ENCODE measurements around the gene COL23A1. TPM values are rescaled to one million over a fixed set of nuclear protein-coding genes. Genes with fewer than 3 reads are reported as not detected.

The COL23A1 gene
- polyA plus RNA-seq, 2 of the 4 experiments (the other 2 are of a cell fraction): not detected

GRCh38 chr5:178547753-178548415, 42.3 kb downstream of the COL23A1 start (continued):
- TF ChIP-seq MAFK (IDR thresholded peaks at IDR 0.05; ENCODE audit: partially characterized antibody): no peak

DNA sequence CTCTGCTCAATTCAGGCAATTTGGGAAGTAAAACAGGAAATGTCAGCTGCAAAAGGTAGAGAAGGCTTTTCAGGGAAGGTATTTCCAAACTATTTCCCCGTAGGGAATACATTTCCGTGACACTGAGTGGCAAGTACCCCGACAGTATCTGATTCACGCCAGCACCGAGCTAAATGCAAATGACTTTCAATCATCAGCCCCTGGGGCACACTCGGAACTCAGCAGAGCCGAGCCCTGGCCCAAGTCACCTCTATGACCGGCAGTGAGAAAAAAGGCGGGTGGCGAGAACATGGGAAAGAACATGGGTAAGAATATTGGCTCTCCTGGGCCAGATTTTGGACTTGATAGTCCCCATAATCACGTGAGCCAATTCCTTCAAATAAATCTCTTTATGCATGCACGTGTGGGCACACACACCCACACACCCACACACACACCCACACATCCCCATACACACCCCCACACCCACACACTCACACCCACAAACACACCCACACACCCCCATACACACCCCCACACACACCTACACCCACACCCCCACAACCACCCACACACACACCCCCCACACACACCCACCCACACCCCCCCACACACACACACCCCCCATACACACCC, 43.0 kb downstream of the COL23A1 start:
- Histone ChIP-seq H3K9me3 (peaks cover 7% of the 10 kb centered on the region; the same call in 2 of the 3 replicates), H3K4me2 (no peak overlapping the region), H3K27ac (no peak overlapping the region), H3K4me3 (no peak overlapping the region), H3K4me1 (no peaks in the 10 kb centered on the region)
- no peak for TF ChIP-seq BHLHE40 (IDR thresholded peaks at IDR 0.05; ENCODE audit: low read depth, low read length)
- TF ChIP-seq, protein P1, sequence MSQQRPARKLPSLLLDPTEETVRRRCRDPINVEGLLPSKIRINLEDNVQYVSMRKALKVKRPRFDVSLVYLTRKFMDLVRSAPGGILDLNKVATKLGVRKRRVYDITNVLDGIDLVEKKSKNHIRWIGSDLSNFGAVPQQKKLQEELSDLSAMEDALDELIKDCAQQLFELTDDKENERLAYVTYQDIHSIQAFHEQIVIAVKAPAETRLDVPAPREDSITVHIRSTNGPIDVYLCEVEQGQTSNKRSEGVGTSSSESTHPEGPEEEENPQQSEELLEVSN (IDR thresholded peaks at IDR 0.05; ENCODE audit: borderline replicate concordance, low read depth): no peak
- TF ChIP-seq RCOR1 (IDR thresholded peaks at IDR 0.05; ENCODE audit: low read depth, low read length): no peak
- no peak for TF ChIP-seq PBX3 (IDR thresholded peaks at IDR 0.05)
- no peak for TF ChIP-seq NPAS2 (CRISPR knock-in tag; IDR thresholded peaks at IDR 0.05; ENCODE audit: borderline replicate concordance)
- TF ChIP-seq KDM1A (IDR thresholded peaks at IDR 0.05; ENCODE audit: low read depth): no peak
- TF ChIP-seq ZNF302 (CRISPR knock-in tag; IDR thresholded peaks at IDR 0.05): no peak
- no peak for TF ChIP-seq MAFK (IDR thresholded peaks at IDR 0.05; ENCODE audit: partially characterized antibody)
- ATAC-seq (no peak), FAIRE-seq (no peak), DNase-seq (ENCODE audit: low read depth in 1 of 2, low spot score in 1 of 2) (no peak)
- 54% methylated on average over 12 of the region's 12 CpGs for WGBS (ENCODE audit: missing lambda C conversion rate)
- ChIA-PET CTCF (no interaction called here), POLR2A (no interaction called here)

GRCh38 chr5:178546675-178547033, 43.5 kb downstream of the COL23A1 start:
- peaks cover 7% of the 10 kb centered on the region; the same call in 2 of the 3 replicates for H3K9me3 ChIP-seq
- POLR2A ChIA-PET: no interaction called here
- CTCF ChIA-PET: no interaction called here
- no peak overlapping the region for H3K4me3 ChIP-seq
- no peak overlapping the region for H3K4me2 ChIP-seq
- DNase-seq (ENCODE audit: low read depth in 1 of 2, low spot score in 1 of 2): no peak
- 58% methylated on average over 7 of the region's 9 CpGs for WGBS (ENCODE audit: missing lambda C conversion rate)
- no peaks in the 10 kb centered on the region for H3K4me1 ChIP-seq
- H3K27ac ChIP-seq: no peak overlapping the region
- TF ChIP-seq CHD2 (IDR thresholded peaks at IDR 0.05; ENCODE audit: low read length, partially characterized antibody): no peak
- no peak for TF ChIP-seq ATOH8 (CRISPR knock-in tag; IDR thresholded peaks at IDR 0.05; ENCODE audit: low read depth)
- TF ChIP-seq POLR2AphosphoS2 (conservative IDR thresholded peaks at IDR 0.05; ENCODE audit: low read length): no peak
- no peak for TF ChIP-seq NR3C1 (IDR thresholded peaks at IDR 0.05)
- TF ChIP-seq HEYL (CRISPR knock-in tag; IDR thresholded peaks at IDR 0.05): no peak
- no peak for TF ChIP-seq RAD21 (conservative IDR thresholded peaks at IDR 0.05 in 1 of 2, IDR thresholded peaks at IDR 0.05 in 1 of 2)
- no peak for TF ChIP-seq FOXS1 (CRISPR knock-in tag; IDR thresholded peaks at IDR 0.05)
- TF ChIP-seq, protein P2, sequence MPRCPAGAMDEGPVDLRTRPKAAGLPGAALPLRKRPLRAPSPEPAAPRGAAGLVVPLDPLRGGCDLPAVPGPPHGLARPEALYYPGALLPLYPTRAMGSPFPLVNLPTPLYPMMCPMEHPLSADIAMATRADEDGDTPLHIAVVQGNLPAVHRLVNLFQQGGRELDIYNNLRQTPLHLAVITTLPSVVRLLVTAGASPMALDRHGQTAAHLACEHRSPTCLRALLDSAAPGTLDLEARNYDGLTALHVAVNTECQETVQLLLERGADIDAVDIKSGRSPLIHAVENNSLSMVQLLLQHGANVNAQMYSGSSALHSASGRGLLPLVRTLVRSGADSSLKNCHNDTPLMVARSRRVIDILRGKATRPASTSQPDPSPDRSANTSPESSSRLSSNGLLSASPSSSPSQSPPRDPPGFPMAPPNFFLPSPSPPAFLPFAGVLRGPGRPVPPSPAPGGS (IDR thresholded peaks at IDR 0.05): no peak
- TF ChIP-seq TFCP2L1 (CRISPR knock-in tag; IDR thresholded peaks at IDR 0.05): no peak
- TF ChIP-seq ZC3H11A (IDR thresholded peaks at IDR 0.05): no peak
- TF ChIP-seq KDM5A (IDR thresholded peaks at IDR 0.05): no peak
- TF ChIP-seq CBX2 (IDR thresholded peaks at IDR 0.05; ENCODE audit: borderline replicate concordance, low read depth): no peak
- TF ChIP-seq ZFP36 (IDR thresholded peaks at IDR 0.05; ENCODE audit: borderline replicate concordance, partially characterized antibody): no peak
- TF ChIP-seq PHF8 (IDR thresholded peaks at IDR 0.05; ENCODE audit: borderline replicate concordance, low read depth): no peak
- TF ChIP-seq NFE2L2 (conservative IDR thresholded peaks at IDR 0.05; ENCODE audit: low read length): no peak
- no peak for TF ChIP-seq EHMT2 (IDR thresholded peaks at IDR 0.05; ENCODE audit: low read depth)
- no peak for TF ChIP-seq MAFK (IDR thresholded peaks at IDR 0.05; ENCODE audit: partially characterized antibody)
- no peak for TF ChIP-seq MAX (IDR thresholded peaks at IDR 0.05)
- no peak for TF ChIP-seq HDAC2 (IDR thresholded peaks at IDR 0.05)
- FAIRE-seq: no peak
- no peak for ATAC-seq

Measured in A549 (cell line).